Smooth muscle cell (in vitro differentiated cells): ENCODE measurements around the gene RASAL2. TPM values are rescaled to one million over a fixed set of nuclear protein-coding genes. Genes with fewer than 3 reads are reported as not detected.

Experiments
- DNase-seq: peaks from one replicate; lab custom pipeline; 2025; ENCODE audit not compliant: unreplicated experiment; lab: John Stamatoyannopoulos, UW
- H2AFZ ChIP-seq: fragments of 200-600 bp; sonication (generic); 2 replicates; pipeline ENCODE4 v1.6.0; 2016; ENCODE audit warnings: antibody characterized with exemption, low read depth, mild to moderate bottlenecking
- H3F3A ChIP-seq: fragments of 200-600 bp; sonication (generic); 2 replicates; pipeline ENCODE4 v1.6.0; 2017; ENCODE audit warnings: antibody characterized with exemption, low read depth
- H3K27ac ChIP-seq: fragments of 200-600 bp; sonication (generic); 2 replicates; pipeline ENCODE4 v1.5.1; 2016; ENCODE audit warnings: low read depth, mild to moderate bottlenecking
- H3K27me3 ChIP-seq: fragments of 200-600 bp; sonication (generic); 2 replicates; pipeline ENCODE4 v1.6.1; 2016; ENCODE audit warnings: low read depth, mild to moderate bottlenecking
- H3K36me3 ChIP-seq: fragments of 200-600 bp; sonication (generic); 2 replicates; pipeline ENCODE4 v1.5.1; 2016; ENCODE audit warnings: low read depth
- H3K4me1 ChIP-seq: fragments of 200-600 bp; sonication (generic); 2 replicates; pipeline ENCODE4 v1.5.1; 2016; ENCODE audit warnings: low read depth
- H3K4me2 ChIP-seq: fragments of 200-600 bp; sonication (generic); 2 replicates; pipeline ENCODE4 v1.6.0; 2016; ENCODE audit warnings: mild to moderate bottlenecking
- H3K4me3 ChIP-seq: fragments of 200-600 bp; sonication (generic); 2 replicates; pipeline ENCODE4 v1.5.1; 2016; ENCODE audit warnings: mild to moderate bottlenecking
- H3K79me2 ChIP-seq: fragments of 200-600 bp; sonication (generic); 2 replicates; pipeline ENCODE4 v1.6.0; 2016; ENCODE audit warnings: low read depth, mild to moderate bottlenecking
- H3K9ac ChIP-seq: fragments of 200-600 bp; sonication (generic); 2 replicates; pipeline ENCODE4 v1.6.0; 2016; ENCODE audit warnings: low read depth
- H3K9me3 ChIP-seq: fragments of 200-600 bp; sonication (generic); replicated peaks from 2 replicates; pipeline ENCODE4 v1.5.1; 2016; ENCODE audit warnings: low read depth
- H4K20me1 ChIP-seq: fragments of 200-600 bp; sonication (generic); 2 replicates; pipeline ENCODE4 v1.6.0; 2016; ENCODE audit warnings: low read depth
- CTCF ChIP-seq: fragments of 200-600 bp; sonication (generic); IDR thresholded peaks from 2 replicates; pipeline ENCODE4 v1.5.1; 2017; ENCODE audit warnings: borderline replicate concordance, mild to moderate bottlenecking, antibody characterized with exemption; ENCODE audit not compliant: insufficient read depth, poor library complexity, severe bottlenecking
- WGBS: methylation state at CpG from one replicate; pipeline ENCODE4 v1.1.7; 2016; ENCODE audit warnings: low lambda C conversion rate; 5-methylcytosine and 5-hydroxymethylcytosine counted together
- polyA plus RNA-seq: library from polyadenylated mRNA; unstranded; fragments of >200 nt; fragmentation: Nextera tagmentation; extraction: Ambion mirVana; gene quantifications from 2 replicates; pipeline ENCODE4 v1.2.1, GENCODE V29; 2016
- total RNA-seq: library from RNA; depleted of rRNA; stranded (reverse); fragments of >200 nt; gene quantifications from 2 replicates; pipeline ENCODE4 v1.2.3, GENCODE V29; 2014

The RASAL2 gene
- total and polyA plus RNA-seq, 2 experiments from 2014 or later = 4.3 to 17.6 TPM

GRCh38 chr1:178232949-178233348, 139.0 kb downstream of the RASAL2 start:
- Histone ChIP-seq H3K4me2 (peak overlapping the region; percentile 3), H3K9me3 (no peaks in the 10 kb centered on the region), H3F3A (peaks cover 9% of the 10 kb centered on the region), H3K36me3 (no peaks in the 10 kb centered on the region), H3K79me2 (peaks cover 39% of the 10 kb centered on the region), H4K20me1 (no peaks in the 10 kb centered on the region), H3K27me3 (no peaks in the 10 kb centered on the region), H3K9ac (no peak overlapping the region), H2AFZ (no peak overlapping the region), H3K27ac (peak overlapping the region; percentile 49), H3K4me1 (peaks cover 5% of the 10 kb centered on the region), H3K4me3 (no peak overlapping the region)
- WGBS = 70% methylated on average over 3 of the region's 3 CpGs
- no peak for TF ChIP-seq CTCF
- no peak for DNase-seq

GRCh38 chr1:178237121-178237520, 143.2 kb downstream of the RASAL2 start:
- peak overlapping the region; percentile 92 for H3K27ac ChIP-seq

GRCh38 chr1:178238722-178239510, 145.0 kb downstream of the RASAL2 start:
- Histone ChIP-seq H3K4me3 (no peak overlapping the region), H3K9me3 (no peaks in the 10 kb centered on the region), H4K20me1 (no peaks in the 10 kb centered on the region), H3K4me1 (peaks cover 19% of the 10 kb centered on the region), H3K9ac (peak overlapping the region; percentile 58), H2AFZ (no peak overlapping the region), H3K36me3 (no peaks in the 10 kb centered on the region), H3K27ac (peak overlapping the region; percentile 92), H3F3A (peaks cover 8% of the 10 kb centered on the region), H3K4me2 (peak overlapping the region; percentile 62), H3K79me2 (peaks cover 29% of the 10 kb centered on the region), H3K27me3 (no peaks in the 10 kb centered on the region)
- TF ChIP-seq CTCF = no peak
- WGBS = 0% methylated on average over 1 of the region's 1 CpG
- DNase-seq = no peak

More at GRCh38 chr1:178237121-178237520, 143.2 kb downstream of the RASAL2 start:
- H3K36me3 ChIP-seq = no peaks in the 10 kb centered on the region
- peaks cover 22% of the 10 kb centered on the region for H3K79me2 ChIP-seq
- no peaks in the 10 kb centered on the region for H3K9me3 ChIP-seq
- peaks cover 24% of the 10 kb centered on the region for H3K4me1 ChIP-seq
- H3K4me2 ChIP-seq = no peak overlapping the region
- 98% methylated on average over 2 of the region's 2 CpGs for WGBS
- no peaks in the 10 kb centered on the region for H3K27me3 ChIP-seq
- H4K20me1 ChIP-seq = no peaks in the 10 kb centered on the region
- TF ChIP-seq CTCF = no peak
- no peak overlapping the region for H3K9ac ChIP-seq
- peaks cover 17% of the 10 kb centered on the region for H3F3A ChIP-seq
- DNase-seq = no peak
- H3K4me3 ChIP-seq = no peak overlapping the region
- no peak overlapping the region for H2AFZ ChIP-seq
